NCI-H146 treated with DMSO at 0.1 percent for 48 hours (cell line): Measurements from ENCODE around the gene TRAPPC14.

Experiments
- DNase-seq: peaks from one replicate; lab custom pipeline; 2025; ENCODE audit not compliant: unreplicated experiment; lab: John Stamatoyannopoulos, UW

The TRAPPC14 gene

DNA sequence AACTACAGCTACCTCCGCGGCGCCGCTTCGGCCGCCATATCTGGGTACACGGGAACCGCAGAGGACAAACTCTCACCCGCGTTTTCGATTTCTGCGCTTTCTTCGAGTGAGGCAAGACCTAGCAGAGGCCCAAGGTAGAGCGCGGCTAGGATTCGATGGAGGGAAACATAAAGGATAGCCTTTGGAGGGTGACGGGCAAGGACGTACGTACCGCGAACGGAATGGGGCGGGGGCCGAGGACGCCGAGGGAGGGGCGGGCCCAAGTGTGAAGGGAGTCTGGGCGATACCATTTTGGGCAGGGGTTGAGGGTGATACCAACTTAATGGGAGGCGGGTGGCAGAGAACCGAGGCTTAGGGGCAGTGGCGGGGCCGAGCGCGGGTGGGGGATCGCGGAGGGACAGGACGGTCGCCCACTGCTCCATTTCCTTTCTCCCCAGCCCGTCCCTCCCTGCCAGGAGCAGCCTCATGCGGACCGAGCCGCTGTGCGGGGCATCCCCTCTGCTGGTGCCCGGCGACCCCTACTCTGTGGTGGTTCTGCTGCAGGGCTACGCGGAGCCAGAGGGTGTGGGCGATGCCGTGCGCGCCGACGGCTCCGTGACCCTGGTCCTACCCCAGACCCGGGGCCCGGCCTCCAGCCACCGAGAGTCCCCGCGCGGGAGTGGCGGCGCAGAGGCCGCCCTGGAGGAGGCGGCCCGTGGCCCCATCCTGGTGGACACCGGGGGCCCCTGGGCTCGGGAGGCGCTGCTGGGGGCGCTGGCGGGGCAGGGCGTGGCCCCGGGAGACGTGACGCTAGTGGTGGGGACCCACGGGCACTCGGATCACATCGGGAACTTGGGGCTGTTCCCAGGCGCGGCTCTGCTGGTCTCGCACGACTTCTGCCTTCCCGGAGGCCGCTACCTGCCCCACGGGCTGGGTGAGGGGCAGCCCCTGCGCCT, 31.3 kb downstream of the TRAPPC14 start, which contains the start of gene MBLAC1:
Gene MBLAC1 (plus strand): TSS at position 37 of the 935 bp plus-strand sequence. CDS start 429 bp downstream, at position 466.
- peak; percentile 75 for DNase-seq

- DNase-seq = no peak
Measured at GRCh38 chr7:100126239-100126930, 32.1 kb downstream of the TRAPPC14 start.

- DNase-seq = no peak
Measured at GRCh38 chr7:100124301-100125230, 34.0 kb downstream of the TRAPPC14 start.

GRCh38 chr7:100122568-100122967, 36.0 kb downstream of the TRAPPC14 start:
- no peak for DNase-seq

GRCh38 chr7:100122067-100122466, 36.5 kb downstream of the TRAPPC14 start:
- no peak for DNase-seq

- DNase-seq = no peak
Measured at GRCh38 chr7:100120733-100121036, 37.8 kb downstream of the TRAPPC14 start.

- no peak for DNase-seq
Measured at GRCh38 chr7:100119970-100120732, 38.4 kb downstream of the TRAPPC14 start.

GRCh38 chr7:100119072-100119969, 39.2 kb downstream of the TRAPPC14 start, which contains the start of the genes CNPY4 and TAF6:
TSS of gene CNPY4 (plus strand) at chr7:100119634. CDS start at chr7:100119745, 111 bp downstream.
TSS of gene TAF6 (minus strand) at chr7:100119358. CDS start at chr7:100114209, 5,149 bp downstream.
- peak; percentile 82 for DNase-seq

- DNase-seq = no peak
Measured at GRCh38 chr7:100118388-100119071, 40.0 kb downstream of the TRAPPC14 start.

DNA sequence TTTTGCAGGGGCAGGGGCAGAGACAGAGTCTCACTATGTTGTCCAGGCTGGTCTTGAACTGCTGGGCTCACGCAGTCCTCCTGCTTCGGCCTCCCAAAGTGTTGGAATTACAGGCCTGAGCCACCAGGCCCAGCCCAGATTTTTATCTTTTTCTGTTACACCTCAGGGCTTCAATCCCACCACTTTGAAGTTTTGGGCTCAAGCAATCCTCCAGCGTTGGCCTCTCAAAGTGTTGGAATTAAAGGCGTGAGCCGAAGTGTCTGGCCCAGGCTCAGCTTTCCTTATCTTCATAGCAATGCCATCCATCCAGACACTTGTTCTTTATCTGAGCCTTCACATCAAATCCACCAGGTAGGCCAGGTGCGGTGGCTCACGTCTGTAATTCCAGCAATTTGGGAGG, 43.5 kb downstream of the TRAPPC14 start:
- DNase-seq = no peak

- DNase-seq = no peak
Measured at GRCh38 chr7:100111914-100112313, 46.6 kb downstream of the TRAPPC14 start.

- DNase-seq = no peak
Measured at GRCh38 chr7:100111156-100111555, 47.4 kb downstream of the TRAPPC14 start.

- DNase-seq = no peak
Measured at GRCh38 chr7:100109521-100110163, 48.9 kb downstream of the TRAPPC14 start.

- DNase-seq = no peak
Measured at GRCh38 chr7:100107890-100108289, 50.6 kb downstream of the TRAPPC14 start.

- no peak for DNase-seq
Measured at GRCh38 chr7:100107125-100107737, 51.3 kb downstream of the TRAPPC14 start.

DNA sequence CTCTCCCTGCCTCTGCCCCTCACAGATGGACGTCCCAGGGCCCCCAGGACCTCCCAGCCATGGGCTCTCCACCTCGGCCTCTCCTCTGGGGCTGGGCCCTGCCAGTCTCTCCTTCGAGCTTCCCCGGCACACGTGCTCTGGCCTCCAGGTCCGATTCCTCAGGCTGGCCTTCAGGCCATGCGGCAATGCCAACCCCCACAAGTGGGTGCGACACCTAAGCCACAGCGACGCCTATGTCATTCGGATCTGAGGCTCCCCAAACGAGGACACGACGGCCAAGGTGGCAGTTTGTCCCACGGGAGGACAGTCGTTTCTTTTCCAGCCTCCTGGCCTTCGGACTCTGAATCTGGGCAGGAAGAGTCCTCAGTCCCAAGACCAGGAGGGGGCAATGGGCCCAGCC, 51.9 kb downstream of the TRAPPC14 start:
- DNase-seq = no peak

GRCh38 chr7:100105534-100105933, 53.0 kb downstream of the TRAPPC14 start:
- DNase-seq = no peak
